HG03196 (cell line): ENCODE measurements around the gene TENM3.

Source experiments
- ATAC-seq: cut with Tn5 transposase; IDR thresholded peaks from one replicate; pipeline ENCODE4 v1.9.1; 2021; ENCODE audit not compliant: unreplicated experiment

Gene TENM3

GRCh38 chr4:182553653-182554052 lies 310.5 kb downstream of the TENM3 start:
- no peak for ATAC-seq

GRCh38 chr4:182554736-182555135 lies 311.5 kb downstream of the TENM3 start:
- no peak for ATAC-seq

GRCh38 chr4:182555997-182556418 lies 312.8 kb downstream of the TENM3 start:
- no peak for ATAC-seq

- no peak for ATAC-seq
These were observed 313.4 kb downstream of the TENM3 start for GRCh38 chr4:182556580-182556979.

GRCh38 chr4:182560358-182560757 lies 317.2 kb downstream of the TENM3 start:
- no peak for ATAC-seq

DNA sequence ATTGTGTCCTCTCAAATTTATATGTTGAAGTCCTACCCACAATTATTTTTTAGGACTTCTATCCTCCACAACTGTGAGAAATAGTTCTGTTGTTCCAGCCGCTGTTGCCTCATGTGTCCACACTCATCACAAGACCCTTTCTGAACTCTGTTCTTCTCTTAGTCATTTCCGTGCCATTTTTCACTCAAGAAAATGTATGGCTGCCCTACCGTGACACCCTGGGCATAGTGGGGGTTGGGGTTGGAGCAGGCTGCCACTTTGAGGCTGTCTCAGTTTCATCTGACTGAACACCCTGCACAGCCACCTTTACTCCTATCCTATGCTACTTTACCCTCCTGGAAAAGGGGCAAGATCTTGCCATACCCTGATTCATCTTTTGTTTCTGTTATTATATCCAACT lies 319.1 kb downstream of the TENM3 start:
- ATAC-seq, result no peak

DNA sequence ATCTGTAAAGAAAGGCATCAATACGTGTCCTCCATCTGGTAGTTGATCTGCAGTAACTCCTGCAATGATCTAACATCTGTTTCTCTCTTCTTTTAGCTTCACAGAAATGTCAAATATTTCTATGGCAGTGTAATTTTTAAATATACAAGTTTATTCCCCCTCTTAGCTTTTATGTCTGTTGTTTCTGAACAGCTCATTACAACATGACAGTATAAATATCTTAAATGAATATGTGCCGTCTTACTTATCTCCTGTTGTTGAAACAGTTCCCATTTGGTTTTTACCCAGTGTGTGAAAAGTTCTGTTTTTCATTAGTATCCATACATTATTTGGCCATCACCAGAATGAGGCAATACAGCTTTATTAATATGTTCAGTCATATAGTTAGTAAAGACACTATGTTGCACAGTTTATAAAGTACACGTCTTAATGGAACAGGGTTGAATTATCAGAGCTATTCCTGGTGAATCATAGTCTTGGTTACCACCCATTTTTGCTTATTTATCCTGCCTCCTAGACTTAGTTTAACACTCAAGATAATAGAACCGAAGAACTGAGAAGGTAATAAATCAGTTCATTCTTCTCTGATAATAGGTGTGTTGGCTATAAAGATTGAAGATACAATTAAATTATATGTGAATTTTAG lies 321.6 kb downstream of the TENM3 start:
- ATAC-seq, result no peak

GRCh38 chr4:182567119-182567518 lies 323.9 kb downstream of the TENM3 start:
- no peak for ATAC-seq

GRCh38 chr4:182569561-182569960 lies 326.4 kb downstream of the TENM3 start:
- ATAC-seq, result no peak

- ATAC-seq, result no peak
These were observed 331.5 kb downstream of the TENM3 start for GRCh38 chr4:182574706-182575105.

GRCh38 chr4:182575225-182575624 lies 332.0 kb downstream of the TENM3 start:
- ATAC-seq, result no peak

DNA sequence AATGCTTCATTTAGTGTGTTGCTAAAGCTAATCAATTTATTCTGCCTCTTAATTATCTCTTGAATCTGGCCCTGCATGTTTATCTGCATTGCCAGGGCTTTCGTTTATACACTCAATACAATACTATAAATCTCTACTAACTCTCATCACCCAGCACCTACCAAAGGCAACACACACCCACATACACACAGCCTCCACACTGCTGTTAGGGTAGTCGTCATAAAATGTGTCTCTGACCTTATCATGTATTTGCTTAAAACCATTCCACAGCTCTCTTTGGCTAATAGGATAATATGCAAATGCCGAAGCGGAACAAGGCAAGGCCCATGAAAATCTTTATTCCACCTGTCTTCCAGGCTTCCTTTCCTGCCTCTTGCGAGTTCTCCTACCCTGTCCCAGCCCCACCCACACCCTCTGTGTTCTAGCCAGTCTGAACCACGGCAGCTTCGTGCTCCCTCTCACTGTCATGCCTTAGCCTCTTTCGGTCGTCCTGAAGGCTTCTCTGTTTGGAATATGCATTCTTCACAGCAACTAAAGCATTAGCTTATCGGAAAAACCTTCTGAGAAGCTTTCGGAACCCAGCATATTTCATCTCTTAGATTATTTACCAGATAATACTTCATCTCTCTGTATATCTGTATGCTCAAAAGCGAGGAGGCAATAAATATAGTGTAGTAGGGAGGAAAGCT lies 333.5 kb downstream of the TENM3 start:
- ATAC-seq, result no peak

DNA sequence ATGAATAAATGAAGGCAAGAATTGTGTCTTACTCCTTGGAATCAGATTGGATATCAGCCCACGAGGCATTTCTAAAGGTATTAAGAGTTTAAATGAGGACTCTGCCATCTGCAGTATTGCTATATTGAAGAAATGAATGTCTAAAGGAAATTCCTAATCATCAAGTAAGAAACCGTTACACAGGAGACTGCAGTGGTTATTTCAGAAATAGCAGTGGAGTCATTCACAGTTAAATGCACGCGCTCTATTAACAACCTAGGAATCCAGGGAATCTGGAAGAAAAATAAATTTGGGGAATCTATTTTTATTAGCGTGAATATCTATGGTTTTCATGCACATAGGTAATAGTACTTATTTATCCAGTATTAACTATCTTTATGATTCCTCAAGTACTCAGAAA lies 334.2 kb downstream of the TENM3 start:
- ATAC-seq, result no peak

DNA sequence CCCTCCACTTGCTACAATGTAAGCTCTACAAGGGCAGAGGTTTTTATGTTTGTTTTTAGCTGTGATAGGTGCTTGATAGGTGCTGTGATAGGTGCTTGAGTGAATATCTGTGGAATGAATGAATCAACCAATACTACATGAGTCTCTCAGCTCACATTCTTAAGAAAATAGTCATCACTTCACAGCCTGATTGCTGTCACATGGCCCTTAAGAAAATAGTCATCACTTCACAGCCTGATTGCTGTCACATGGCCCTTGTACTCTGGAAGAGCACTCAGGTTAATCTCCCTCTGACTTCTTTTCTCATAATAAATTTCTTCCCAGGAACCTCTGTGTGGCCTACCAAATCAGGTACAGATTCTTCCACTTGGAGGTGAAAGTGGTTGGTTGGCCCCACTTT lies 335.2 kb downstream of the TENM3 start:
- no peak for ATAC-seq

- no peak for ATAC-seq
These were observed 339.0 kb downstream of the TENM3 start for GRCh38 chr4:182582245-182582644.

DNA sequence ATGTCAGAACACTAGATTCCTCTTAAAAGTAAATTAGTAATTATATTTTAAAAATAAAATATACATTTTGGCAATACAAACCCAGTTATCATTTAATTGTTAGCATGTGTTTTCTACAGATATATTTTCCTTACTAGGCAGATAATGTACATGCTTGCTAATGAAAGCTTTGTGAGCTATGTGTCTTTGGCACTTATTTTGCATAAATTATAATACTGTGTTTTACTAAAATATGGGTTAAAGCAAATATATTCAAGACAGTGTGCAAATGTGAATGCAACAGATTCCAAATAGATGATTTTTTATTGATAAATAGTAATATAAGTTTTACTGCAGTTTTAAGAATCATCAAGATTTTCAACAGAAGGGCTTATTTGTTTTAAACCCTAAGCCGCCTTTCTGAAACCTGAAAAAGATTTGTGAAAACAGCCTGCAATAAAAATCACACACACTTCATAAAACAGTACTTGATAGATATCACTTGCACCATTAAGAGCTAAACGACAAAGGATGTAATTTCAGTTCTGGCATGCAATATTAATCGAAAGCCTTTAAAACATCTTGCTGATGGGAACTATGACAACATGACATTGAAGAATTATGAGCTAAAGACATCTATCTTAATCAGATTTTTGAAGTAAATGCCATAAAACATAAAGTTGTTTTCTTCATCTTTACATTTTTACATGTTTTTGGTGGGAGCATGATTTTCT lies 340.7 kb downstream of the TENM3 start:
- no peak for ATAC-seq

- no peak for ATAC-seq
These were observed 342.1 kb downstream of the TENM3 start for GRCh38 chr4:182585321-182585720.

DNA sequence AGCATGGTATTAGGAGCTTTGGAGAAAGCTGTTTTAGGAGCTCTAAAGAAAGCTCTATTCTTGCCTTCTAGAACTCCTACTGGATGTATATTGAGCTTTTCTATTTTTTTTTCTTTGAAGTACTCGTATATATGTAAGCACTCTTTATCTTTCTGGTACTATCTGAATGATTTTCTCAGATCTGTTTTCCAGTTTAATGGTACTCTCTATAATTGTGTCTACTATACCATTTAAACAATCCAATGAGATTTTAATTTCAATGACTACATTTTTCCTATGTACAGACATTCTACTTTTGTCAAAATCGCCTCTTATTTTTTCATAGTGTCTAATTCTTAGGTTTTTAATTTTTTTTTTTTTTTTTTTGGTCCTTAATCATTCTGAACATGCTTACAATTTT lies 345.9 kb downstream of the TENM3 start:
- ATAC-seq, result no peak

DNA sequence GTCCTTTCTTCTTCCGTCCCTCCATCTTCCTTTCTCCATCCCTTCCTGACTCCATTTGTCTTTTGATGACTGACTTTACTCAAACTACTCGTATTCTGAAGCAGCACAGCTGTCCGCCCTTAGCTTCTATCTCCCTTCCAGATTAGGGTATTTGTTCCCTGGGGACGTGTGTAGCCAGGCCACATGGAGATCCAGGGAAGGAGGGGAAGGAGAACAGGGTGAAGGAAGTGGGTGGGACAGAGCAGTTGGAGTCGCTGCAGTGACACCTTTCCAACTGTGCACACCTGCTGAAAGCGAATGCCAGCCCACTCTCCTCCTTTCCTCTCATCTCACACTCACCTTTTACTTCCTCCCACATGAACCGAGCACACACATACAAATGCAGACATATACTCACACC lies 350.2 kb downstream of the TENM3 start:
- no peak for ATAC-seq

GRCh38 chr4:182593864-182594263 lies 350.7 kb downstream of the TENM3 start:
- no peak for ATAC-seq

GRCh38 chr4:182600093-182600492 lies 356.9 kb downstream of the TENM3 start:
- no peak for ATAC-seq

- no peak for ATAC-seq
These were observed 357.7 kb downstream of the TENM3 start for GRCh38 chr4:182600856-182601255.
